Endometrial microvascular endothelial cells (primary cell): ENCODE results near the gene FXYD6. TPM values are rescaled to one million over a fixed set of nuclear protein-coding genes. Genes with fewer than 3 reads are reported as not detected.

Source experiments
- in situ Hi-C: cut with HindIII; loops from 2 replicates; pipeline ENCODE4 v1.10.0; 2017; ENCODE audit warnings: low sequenced_read_pairs, low pct_unique_long_range_greater_than_20kb; ENCODE audit errors: inconsistent ontology term
- total RNA-seq: library from RNA; depleted of rRNA; stranded (reverse); fragments of >200 nt; gene quantifications from one replicate; pipeline ENCODE4 v1.2.3, GENCODE V29; 2015; ENCODE audit errors: inconsistent ontology term

FXYD6 gene
- total RNA-seq, 1 donor from 2014 or later: 0.84 TPM

DNA sequence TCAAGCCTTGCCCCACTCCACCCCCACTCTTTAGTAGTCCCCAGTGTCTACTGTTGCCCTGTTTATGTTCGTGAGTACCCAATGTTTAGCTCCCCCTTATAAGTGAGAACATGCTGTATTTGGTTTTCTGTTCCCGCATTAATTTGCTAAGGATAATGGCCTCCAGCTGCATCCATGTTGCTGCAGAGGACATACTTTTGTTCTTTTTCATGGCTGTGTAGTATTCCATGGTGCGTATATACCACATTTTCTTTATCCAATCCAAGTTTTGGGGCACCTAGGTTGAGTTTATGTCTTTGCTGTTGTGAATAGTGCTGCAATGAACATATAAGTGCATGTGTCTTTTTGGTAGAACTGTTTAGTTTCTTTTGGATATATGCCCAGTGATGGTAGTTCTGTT lies 16.2 kb upstream of the FXYD6 start:
- in situ Hi-C loops: no loop called here

DNA sequence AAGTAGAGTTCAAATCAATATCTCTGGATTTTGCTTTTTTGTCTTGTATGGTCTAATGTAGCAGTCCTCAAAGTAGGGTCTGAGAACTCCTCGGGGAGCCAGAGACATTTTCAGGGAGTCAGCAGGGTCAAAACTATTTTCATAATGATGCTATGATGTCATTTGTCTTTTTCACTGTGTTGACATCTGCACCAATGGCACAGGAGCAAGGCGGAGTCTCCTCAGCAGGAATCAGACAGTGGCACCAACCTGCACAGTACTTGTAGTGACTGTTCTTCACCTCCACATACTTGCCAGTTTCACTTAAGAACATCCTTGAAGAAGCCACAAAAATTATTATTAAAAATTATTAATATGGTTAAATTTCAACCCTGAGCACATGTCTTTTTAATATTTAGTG lies 14.9 kb upstream of the FXYD6 start:
- in situ Hi-C loops: no loop called here

DNA sequence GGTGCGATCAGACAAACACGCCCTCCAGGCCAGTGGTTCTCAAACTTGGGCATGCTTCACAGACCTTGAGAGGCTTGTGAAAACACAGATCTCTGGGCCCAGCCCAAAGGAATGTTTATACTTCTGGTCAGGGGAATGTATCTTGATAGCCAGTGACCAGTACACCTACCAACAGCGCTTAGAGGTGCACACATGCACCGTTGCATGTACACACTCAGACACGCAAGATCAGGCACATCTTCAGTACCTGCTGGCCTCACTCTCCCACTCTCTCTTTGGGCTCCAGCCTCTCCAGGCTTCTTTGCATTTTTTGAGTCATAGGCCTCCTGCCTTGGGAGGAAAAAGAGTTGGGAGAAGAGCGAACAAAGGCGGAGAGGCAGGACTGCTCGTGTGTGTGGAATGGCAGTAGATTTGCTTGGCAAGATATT lies 11.7 kb upstream of the FXYD6 start:
- in situ Hi-C loops: no loop called here

DNA sequence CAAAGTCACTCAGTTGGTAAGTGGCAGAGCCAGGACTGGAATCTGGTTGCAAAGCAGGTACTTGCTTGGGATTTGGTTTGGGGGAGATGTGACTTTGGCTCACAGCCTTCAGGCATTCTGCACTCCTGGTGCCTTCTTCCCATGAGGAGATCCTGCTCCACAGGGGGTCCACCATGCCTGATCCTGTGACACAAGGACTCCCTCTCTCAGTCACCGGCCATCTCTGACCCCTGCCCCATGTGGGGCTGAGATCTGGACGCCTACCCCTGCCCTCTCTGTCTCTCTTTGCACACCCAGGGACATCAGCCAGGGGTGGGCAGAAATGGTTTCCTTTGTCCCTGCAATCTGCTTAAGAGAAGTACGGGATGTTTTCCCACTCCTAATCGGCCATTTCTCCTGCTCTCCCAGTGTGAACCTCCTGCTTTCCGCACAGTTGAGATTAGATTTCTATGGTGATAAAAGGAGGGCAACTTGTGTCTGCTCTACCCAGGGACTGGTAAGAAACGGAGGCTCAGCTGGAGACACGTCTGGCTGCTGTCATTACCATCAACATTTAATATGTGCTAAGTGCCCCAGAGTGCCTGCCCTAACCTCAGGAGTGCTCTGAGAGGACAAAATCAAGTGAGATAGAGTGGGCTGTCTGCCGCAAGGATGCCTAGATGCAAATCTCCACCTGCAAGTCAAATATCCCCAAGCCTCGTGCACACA lies 11.1 kb upstream of the FXYD6 start:
- in situ Hi-C loops: no loop called here

DNA sequence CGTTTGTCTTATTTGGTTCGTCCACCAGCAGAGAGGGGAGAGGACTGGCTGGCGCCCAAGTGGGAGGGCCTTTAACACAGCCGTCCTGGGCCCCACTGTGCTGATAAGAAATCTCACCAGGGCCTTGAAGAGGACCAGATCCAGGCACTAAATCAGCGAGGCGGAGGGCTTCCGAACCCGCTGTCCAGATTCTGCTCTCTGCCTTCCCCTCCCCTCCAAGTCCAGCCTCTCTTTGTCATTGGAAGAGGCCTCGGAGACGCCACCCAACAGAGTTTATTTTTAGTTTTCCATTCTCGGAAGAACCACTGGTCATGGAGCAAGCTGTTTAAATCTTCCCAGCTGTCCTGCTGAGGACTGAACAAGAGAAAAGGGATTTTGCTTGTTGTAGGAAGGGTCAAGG lies 9.3 kb upstream of the FXYD6 start:
- in situ Hi-C loops: no loop called here

DNA sequence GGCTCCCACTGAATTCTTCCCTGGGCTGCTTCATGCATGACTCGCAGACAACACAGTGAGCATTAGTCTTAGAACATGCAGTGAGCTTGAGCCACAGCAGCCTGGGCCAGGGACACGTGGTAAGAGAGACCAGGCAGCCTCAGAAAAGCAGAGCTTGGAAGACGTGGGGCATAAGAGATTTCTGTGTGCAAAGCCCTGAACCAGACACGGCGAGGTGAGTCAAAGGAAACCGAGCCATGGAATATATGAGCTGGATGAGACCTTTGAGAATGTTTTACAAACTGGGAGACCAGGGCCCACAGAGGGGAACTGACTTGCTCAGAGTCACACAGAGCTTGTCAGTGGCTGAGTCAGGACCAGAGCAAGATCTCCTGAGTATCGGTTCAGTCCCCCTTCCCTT lies 8.5 kb upstream of the FXYD6 start:
- in situ Hi-C loops: no loop called here

DNA sequence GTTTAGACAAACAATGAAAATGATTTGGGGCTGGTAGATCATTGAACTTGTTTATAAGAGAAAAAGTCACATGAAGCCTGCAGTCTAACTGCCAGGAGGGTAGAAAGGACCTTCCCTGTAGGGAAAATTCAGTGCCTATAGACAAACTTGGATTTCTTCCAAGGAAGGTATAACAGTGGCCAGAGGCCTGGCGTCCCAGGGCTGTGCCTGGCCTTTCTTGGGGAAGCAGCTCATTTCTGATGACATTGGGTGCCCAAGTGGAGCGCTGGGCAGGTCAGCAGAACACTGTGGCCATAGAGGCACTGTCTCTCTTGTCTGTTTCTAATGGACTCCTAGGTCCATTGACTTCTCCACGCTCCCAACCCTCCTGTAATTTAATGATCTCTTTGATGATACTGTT lies 6.6 kb upstream of the FXYD6 start:
- in situ Hi-C loops: no loop called here

DNA sequence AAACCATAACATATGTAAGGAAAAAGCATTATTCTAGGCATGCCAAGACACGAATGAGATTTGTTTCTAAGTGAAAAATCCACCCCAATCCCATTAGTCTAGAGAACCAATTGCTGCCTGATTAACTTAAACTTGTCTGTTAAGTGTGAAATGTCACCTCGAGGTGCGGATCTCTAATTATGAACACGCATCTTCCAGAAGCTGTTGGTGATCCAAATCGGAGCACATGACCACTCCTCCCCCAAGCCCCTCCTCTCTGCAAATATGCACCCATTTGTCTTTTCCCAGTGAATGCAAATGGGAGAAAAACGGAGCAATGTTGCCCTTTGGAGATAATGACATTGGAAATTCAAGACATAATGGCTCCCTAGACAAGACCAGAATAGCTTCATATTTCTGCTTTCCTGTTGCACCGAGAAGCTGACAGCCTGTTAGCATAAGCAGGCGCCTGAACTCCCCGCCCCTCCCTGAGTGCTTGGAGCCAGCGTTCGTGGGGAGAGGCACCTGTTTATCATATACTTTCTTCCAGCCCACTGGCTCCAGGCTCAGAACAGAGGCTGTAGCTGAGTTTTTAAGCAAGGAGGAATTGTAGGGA lies 6.0 kb upstream of the FXYD6 start:
- in situ Hi-C loops: no loop called here

DNA sequence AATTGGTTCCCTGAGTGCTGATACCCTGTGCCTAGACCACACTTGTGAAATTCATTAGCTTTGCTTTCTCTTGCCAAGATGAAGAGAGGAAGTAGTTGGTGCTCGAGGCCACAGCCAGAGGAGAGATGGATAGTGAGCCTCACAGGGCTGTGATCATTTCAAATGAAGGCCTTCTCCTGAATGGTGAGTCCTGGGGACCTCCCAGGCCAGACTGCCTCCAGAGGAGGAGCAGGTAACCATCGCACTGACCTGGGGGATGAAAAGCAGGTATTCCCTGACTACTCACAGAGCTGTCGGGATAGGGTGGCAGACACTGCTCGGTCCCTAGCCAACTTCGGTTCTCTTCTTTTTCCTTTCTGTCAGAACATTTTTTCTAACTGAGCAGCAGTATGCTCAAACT lies 4.8 kb upstream of the FXYD6 start:
- in situ Hi-C loops: no loop called here

DNA sequence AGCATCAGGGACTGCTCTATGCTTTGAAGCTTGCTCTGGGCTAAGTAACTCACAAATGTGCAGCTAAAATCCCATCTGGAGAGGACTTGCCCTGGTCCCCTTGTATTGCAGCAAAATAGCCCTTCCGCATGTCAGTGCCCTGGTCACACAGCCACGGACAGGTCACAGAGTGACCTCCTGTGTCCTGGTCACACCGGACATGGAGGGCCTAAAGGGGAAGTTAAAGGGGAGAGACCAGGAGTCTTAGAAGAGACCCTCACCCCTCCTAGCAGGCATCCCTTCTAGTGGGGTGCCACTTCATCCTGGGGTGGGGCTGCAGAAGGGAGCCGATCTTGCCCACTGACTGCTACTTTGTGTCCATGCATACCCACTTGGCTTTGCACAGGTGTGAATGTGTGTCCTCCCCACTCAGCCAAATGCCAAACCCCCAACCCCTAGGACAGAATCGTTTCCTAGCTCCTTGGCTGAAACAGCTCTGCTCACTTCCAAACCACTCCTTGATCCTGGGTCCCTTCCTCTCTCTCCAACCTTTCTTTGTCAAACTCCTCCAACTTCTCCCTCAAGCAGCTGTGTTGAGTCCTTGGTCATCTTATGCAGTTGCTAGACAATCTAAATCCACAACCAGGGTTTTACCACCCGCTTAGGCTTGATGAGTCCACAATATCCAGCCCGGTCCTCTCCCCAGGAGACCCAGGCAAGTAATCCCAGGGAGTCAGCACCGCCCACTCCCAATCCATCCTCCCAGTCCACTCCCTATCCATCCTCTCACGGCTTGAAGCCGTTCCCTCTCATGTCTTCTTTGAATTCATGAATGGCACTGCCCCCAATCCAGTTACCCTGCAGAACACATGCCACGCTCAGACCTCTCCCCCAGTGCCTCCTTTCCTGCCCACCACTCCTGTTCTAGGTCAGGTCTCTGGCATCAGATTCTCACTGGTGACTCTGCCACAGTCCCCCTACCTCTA lies 3.3 kb upstream of the FXYD6 start:
- in situ Hi-C loops: no loop called here

DNA sequence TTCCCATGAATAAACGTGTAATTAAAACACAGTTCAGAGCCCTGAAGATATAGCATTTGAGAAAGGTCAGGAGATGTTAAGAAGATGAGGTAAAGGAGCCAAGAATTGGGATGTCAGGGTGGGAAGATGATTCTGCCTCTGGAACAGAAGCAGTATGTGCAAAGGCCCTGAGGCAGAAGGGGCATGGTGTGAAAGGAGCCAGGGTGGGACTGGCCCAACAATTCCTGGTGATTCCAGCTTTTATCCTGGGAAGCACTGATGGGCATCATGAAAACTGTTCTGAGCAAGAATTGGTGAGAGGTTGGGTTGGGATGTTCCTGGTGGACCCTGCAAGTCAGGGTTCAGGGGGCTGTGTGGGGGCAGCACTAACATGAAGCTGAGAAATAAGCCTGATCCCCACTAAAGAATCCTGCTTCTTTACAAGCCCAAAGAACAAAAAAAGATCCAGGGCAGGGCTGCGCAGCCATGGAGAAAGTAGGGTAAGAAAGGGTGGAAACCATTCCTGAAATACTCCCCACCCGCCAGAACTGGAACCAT lies 2.5 kb upstream of the FXYD6 start:
- in situ Hi-C loops: no loop called here

DNA sequence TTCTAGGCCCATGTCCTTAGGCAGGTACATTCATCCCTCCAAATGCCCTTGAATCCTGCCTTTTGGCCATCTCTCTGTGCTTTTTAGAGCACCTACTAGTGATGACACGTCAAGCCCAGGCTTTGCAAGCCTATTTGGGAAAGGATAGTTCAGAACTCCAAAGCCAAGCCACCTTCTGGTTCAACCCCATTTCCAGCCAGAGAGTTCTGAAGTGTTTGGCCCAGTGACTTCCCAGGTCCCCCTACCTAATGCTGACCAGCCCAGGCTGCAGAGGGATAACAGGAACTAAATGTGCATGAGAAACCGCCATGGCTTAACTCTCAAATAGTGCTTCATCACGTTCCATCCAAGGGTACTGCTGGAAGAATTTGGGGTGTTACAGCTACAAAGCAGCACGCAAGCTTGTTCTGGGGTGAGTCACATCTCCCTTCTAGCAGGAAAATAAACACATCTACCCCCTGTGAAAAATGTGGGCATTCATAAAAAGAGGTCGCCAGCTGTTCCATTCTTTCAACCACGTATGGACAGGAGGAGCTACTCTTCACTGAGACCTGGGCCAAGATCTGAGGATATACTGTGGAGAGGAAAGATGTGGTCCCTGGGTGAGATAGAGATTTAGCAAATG lies 2.0 kb upstream of the FXYD6 start:
- in situ Hi-C loops: no loop called here

DNA sequence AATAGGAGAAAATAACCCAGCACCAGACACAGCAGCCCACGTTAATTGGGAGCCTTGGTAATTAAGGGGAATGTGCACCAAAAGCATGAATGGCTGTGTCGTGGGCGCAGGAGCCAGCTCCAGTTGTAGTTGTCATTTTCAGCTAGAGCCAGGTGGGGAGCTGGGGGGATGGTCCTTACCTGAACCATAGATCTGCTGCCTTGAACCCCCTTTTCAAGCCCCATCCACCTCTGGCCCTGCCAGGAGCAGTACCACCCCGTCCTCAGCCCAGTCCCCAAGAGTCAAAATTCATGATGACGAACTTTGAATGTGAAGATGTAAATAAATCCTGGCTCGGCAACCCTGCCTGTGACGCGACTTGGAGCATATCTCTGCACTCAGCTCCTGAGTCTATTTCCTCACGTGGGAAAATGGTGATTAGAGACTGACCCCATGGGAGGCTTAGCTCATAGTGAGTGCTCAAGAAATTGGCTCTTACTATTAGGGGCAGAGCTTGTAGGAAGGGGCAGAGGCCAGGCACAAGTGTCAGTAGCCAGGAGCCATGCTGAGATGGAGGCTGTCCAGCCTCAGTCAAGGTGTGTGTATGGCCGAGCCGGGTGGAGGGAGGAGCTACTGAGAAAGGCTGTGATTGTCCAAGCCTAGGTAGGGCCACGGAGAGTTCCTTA lies 794 bp upstream of the FXYD6 start:
- in situ Hi-C loops: no loop called here

DNA sequence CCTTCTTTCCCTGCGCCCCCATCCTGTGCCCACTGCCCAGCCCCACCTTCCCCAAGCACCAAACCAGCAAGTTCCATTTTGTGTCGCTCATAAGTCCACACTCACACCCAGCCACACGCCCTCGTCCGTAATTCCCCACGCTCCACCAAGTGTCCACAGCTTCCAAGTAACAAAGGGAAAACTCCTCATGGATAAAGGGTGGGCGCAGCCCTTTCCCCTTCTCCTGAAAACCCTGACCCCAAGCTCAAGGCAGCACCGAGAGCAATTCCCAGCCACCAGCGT lies 458 bp downstream of the FXYD6 start:
- in situ Hi-C loops: no loop called here

DNA sequence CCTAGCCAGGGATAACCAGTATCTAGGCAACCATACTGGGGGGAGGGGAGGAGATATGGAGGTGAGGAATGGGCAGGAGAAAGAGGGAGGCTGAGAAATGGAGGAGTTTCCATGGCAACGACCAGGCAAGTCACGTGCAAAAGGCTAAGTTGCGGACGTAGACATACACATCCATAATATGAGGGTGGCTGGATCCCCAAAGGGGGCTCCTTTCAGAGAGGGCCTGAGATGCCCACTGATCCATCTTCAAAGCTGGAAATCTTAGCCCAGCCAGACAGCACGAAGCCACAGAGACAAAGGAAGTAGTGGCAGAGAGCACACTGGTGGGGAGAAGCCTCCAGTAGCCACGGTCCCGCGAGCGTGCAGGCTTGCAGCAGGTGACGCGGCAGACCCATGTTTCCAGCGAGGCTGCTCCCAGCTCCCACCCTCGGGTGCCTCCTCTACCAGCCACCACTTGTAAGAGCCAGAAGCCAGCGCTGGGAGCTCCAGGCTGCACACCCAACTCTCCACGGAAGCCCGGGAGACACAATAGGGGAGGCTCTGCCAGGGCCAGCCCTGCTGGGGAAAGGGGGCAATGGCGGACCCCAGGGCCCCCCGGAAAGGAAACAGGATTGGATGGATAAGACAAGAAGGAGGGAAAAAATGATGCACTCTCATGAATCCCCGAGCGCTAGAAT lies 938 bp downstream of the FXYD6 start:
- in situ Hi-C loops: no loop called here

DNA sequence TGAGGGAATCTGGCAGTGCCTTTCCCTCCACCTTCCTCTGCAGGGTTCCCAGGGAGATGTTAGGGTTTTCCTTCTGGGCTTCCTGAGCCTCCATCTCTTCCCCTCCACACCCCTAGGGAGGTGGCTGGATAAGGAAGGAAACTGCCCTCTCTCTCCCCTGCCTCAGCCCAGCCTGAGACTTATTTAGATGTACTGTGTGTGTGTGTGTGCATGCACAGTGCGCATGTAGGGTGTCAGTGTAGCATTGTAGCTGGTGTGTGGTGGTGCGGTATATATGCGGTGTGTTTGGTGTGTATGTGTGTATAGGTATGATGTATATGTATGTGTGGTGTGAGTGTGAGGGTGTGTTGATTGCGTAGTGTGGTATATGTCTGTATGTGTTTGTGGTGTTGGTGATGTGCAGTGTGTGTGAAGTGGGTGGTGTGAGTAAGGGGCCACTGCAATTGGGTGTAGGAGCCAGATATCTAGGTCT lies 1.5 kb downstream of the FXYD6 start:
- in situ Hi-C loops: no loop called here

DNA sequence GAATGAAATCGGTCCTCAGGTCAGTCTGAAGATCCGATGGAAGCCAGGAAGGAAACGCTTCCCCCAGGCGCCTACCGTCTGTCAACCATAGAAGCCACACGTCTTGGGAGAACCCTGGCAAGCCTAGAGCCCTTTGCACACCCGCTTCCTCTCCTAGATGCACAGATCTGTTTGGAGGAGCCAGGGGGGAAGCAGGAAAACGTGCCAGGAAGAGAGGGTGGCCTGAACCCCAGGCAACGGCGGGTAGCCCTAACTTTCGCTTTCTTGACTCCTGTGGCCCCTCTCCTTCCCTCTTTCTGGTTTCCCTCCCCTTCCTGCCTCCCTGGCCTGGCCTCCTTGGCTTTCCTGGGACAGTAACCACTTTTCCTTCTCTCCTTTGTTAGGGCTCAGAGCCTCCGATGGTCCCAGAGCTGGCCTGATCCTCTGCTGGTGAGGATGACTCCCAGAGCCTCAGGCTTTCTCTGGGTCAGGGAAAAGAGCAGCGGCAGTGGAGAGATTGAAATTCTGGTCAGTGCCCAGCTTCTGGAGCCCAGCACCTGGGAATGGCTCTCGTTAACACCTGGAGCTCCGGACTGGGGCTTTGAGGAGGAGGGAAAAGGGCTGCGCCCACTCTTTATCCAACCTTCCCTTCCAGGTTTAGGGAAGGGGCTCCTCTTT lies 2.1 kb downstream of the FXYD6 start:
- in situ Hi-C loops: no loop called here

DNA sequence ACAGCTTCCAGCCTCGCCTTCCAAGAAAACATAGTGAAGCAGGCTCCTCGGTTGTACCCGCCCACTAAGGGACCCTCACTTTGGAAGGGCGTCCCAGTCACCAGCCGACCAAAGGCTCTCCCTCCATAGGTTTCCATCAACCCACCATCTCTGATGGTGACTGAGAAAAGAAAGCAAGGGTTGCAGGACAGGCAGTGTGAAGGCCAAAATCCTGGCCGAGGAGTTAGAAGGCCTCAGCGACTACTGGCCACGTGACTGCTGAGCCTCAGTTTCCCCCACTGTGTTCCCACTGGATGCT lies 2.7 kb downstream of the FXYD6 start:
- in situ Hi-C loops: no loop called here
